ENCODE data around the gene CBLB.

DNA sequence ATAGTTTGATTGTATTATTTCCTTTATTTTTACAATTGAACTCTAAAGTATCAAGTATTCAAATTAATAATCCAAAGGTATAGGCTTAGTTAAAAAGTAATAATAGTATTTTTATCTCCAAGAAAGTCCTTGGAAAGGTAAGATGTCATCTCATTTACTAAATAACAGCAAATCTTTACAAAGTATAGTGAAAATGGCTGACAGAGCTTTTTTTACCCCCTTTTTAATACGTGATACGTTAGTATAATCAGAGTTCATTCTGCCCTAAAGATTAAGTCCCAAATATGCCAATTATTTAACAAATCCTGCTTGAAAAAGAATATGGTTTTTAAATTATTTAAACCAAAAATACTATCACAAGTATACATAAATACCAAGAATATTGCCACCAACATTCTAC is 12.2 kb downstream of the CBLB start:
- TF ChIP-seq, protein P1, sequence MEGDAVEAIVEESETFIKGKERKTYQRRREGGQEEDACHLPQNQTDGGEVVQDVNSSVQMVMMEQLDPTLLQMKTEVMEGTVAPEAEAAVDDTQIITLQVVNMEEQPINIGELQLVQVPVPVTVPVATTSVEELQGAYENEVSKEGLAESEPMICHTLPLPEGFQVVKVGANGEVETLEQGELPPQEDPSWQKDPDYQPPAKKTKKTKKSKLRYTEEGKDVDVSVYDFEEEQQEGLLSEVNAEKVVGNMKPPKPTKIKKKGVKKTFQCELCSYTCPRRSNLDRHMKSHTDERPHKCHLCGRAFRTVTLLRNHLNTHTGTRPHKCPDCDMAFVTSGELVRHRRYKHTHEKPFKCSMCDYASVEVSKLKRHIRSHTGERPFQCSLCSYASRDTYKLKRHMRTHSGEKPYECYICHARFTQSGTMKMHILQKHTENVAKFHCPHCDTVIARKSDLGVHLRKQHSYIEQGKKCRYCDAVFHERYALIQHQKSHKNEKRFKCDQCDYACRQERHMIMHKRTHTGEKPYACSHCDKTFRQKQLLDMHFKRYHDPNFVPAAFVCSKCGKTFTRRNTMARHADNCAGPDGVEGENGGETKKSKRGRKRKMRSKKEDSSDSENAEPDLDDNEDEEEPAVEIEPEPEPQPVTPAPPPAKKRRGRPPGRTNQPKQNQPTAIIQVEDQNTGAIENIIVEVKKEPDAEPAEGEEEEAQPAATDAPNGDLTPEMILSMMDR (IDR thresholded peaks at IDR 0.05; ENCODE audit: insufficient read depth, low read depth, low read length), result no peak
- TF ChIP-seq EZH2 (IDR thresholded peaks at IDR 0.05; ENCODE audit: insufficient read depth, low read length), result no peak

Measured in astrocyte (in vitro differentiated cells and primary cell).